ENCODE data around the gene TGFBR3. TPM values are rescaled to one million over a fixed set of nuclear protein-coding genes. Genes with fewer than 3 reads are reported as not detected.

The TGFBR3 gene
- total and polyA plus RNA-seq, 9 of the 15 experiments (the other 6 are each of a cell fraction or from before 2014, with no cell fraction given) = 3.6 to 32.4 (median 15.6) TPM

DNA sequence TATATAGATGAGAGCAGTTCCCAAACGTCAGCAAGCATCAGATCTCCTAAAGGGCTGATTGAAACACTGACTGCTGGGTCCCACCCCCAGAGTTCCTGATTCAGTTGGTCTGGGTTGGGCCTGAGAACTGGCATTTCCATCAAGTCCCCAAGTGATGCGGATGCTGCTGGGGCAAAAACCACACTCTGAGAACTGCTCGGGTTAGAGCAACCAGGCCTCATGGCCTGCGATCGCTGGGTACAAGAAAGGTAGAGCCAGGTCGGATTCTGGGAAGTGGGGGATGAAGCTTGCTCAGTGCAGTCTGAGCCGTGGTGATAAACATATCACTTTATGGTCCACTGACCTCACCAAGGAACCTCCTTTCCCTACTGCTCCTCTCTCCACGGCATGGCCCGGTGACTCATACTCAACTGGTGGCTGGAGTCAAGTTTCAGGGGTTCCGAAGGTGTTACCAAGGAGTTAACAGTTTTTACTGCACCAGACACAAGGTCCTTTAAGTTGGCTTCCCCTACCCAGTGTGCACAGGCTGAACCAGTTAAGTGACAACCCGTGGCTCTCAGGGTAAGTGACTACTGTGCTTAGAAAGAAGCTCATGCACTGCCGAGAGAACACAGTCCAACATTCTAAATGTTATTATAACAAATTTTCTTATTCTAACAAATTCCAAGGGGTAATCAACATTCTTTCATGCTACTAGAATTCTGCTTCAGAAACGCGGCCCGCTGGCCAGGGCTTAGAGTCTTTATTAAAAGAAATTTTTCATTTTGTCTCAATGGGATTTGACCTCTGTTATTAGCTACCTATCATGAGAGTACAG, 153.5 kb downstream of the TGFBR3 start (continued):
- TF ChIP-seq SRSF1 (IDR thresholded peaks at IDR 0.05; ENCODE audit: low read depth, low read length) (no peak), ZNF217 (CRISPR knock-in tag; IDR thresholded peaks at IDR 0.05) (no peak), SIRT6 (IDR thresholded peaks at IDR 0.05; ENCODE audit: low read depth, low read length) (no peak), SNIP1 (IDR thresholded peaks at IDR 0.05; ENCODE audit: low read depth) (no peak), KLF6 (CRISPR knock-in tag; IDR thresholded peaks at IDR 0.05; ENCODE audit: borderline replicate concordance) (no peak), KAT2B (IDR thresholded peaks at IDR 0.05; ENCODE audit: low read depth, low read length) (no peak), ZNF780A (CRISPR knock-in tag; IDR thresholded peaks at IDR 0.05) (no peak), ETV6 (IDR thresholded peaks at IDR 0.05; ENCODE audit: borderline replicate concordance in 1 of 2, low read depth in 2 of 2, low read length in 1 of 2) (peak in 1 of 2 experiments; percentile 68; a peak in 1 of 4 replicates), ETV6 (CRISPR knock-in tag; IDR thresholded peaks at IDR 0.05; ENCODE audit: borderline replicate concordance) (no peak), ZBTB8A (IDR thresholded peaks at IDR 0.05; ENCODE audit: partially characterized antibody) (no peak), TRIM28 (IDR thresholded peaks at IDR 0.05) (0 out of 2 replicates have a peak, but pooled peaks have one; percentile 32), E4F1 (CRISPR knock-in tag; IDR thresholded peaks at IDR 0.05; ENCODE audit: borderline replicate concordance) (no peak), CREB1 (IDR thresholded peaks at IDR 0.05) (peak; percentile 70), CREB1 (CRISPR knock-in tag; IDR thresholded peaks at IDR 0.05) (0 out of 2 replicates have a peak, but pooled peaks have one; percentile 27), RBBP5 (IDR thresholded peaks at IDR 0.05; ENCODE audit: borderline replicate concordance, insufficient read depth, low read length, poor library complexity, severe bottlenecking) (peak; percentile 61)
- TF ChIP-seq, protein P1, sequence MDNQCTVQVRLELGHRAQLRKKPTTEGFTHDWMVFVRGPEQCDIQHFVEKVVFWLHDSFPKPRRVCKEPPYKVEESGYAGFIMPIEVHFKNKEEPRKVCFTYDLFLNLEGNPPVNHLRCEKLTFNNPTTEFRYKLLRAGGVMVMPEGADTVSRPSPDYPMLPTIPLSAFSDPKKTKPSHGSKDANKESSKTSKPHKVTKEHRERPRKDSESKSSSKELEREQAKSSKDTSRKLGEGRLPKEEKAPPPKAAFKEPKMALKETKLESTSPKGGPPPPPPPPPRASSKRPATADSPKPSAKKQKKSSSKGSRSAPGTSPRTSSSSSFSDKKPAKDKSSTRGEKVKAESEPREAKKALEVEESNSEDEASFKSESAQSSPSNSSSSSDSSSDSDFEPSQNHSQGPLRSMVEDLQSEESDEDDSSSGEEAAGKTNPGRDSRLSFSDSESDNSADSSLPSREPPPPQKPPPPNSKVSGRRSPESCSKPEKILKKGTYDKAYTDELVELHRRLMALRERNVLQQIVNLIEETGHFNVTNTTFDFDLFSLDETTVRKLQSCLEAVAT (IDR thresholded peaks at IDR 0.05) = peak in 1 of 2 experiments; percentile 50; a peak in 1 of 4 replicates
- TF ChIP-seq, protein P2, sequence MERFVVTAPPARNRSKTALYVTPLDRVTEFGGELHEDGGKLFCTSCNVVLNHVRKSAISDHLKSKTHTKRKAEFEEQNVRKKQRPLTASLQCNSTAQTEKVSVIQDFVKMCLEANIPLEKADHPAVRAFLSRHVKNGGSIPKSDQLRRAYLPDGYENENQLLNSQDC (CRISPR knock-in tag; IDR thresholded peaks at IDR 0.05) = no peak
- TF ChIP-seq, protein P3, sequence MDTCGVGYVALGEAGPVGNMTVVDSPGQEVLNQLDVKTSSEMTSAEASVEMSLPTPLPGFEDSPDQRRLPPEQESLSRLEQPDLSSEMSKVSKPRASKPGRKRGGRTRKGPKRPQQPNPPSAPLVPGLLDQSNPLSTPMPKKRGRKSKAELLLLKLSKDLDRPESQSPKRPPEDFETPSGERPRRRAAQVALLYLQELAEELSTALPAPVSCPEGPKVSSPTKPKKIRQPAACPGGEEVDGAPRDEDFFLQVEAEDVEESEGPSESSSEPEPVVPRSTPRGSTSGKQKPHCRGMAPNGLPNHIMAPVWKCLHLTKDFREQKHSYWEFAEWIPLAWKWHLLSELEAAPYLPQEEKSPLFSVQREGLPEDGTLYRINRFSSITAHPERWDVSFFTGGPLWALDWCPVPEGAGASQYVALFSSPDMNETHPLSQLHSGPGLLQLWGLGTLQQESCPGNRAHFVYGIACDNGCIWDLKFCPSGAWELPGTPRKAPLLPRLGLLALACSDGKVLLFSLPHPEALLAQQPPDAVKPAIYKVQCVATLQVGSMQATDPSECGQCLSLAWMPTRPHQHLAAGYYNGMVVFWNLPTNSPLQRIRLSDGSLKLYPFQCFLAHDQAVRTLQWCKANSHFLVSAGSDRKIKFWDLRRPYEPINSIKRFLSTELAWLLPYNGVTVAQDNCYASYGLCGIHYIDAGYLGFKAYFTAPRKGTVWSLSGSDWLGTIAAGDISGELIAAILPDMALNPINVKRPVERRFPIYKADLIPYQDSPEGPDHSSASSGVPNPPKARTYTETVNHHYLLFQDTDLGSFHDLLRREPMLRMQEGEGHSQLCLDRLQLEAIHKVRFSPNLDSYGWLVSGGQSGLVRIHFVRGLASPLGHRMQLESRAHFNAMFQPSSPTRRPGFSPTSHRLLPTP (IDR thresholded peaks at IDR 0.05; ENCODE audit: borderline replicate concordance, extremely low read depth, insufficient read length) = no peak
- TF ChIP-seq, protein P4, sequence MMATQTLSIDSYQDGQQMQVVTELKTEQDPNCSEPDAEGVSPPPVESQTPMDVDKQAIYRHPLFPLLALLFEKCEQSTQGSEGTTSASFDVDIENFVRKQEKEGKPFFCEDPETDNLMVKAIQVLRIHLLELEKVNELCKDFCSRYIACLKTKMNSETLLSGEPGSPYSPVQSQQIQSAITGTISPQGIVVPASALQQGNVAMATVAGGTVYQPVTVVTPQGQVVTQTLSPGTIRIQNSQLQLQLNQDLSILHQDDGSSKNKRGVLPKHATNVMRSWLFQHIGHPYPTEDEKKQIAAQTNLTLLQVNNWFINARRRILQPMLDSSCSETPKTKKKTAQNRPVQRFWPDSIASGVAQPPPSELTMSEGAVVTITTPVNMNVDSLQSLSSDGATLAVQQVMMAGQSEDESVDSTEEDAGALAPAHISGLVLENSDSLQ (IDR thresholded peaks at IDR 0.05) = no peak; the same call in 1 of the 2 replicates
